Smooth muscle cell (in vitro differentiated cells): ENCODE measurements around the gene LHFPL4. TPM values are rescaled to one million over a fixed set of nuclear protein-coding genes. Genes with fewer than 3 reads are reported as not detected.
"Not testable (repeated sequence)": the region's sequence is repeated elsewhere in the genome, so short reads cannot be mapped to it uniquely, and the experiment has no call there.

Experiments
- DNase-seq: peaks from one replicate; lab custom pipeline; 2025; ENCODE audit not compliant: unreplicated experiment; lab: John Stamatoyannopoulos, UW
- H2AFZ ChIP-seq: fragments of 200-600 bp; sonication (generic); 2 replicates; pipeline ENCODE4 v1.6.0; 2016; ENCODE audit warnings: antibody characterized with exemption, low read depth, mild to moderate bottlenecking
- H3F3A ChIP-seq: fragments of 200-600 bp; sonication (generic); 2 replicates; pipeline ENCODE4 v1.6.0; 2017; ENCODE audit warnings: antibody characterized with exemption, low read depth
- H3K27ac ChIP-seq: fragments of 200-600 bp; sonication (generic); 2 replicates; pipeline ENCODE4 v1.5.1; 2016; ENCODE audit warnings: low read depth, mild to moderate bottlenecking
- H3K27me3 ChIP-seq: fragments of 200-600 bp; sonication (generic); 2 replicates; pipeline ENCODE4 v1.6.1; 2016; ENCODE audit warnings: low read depth, mild to moderate bottlenecking
- H3K36me3 ChIP-seq: fragments of 200-600 bp; sonication (generic); 2 replicates; pipeline ENCODE4 v1.5.1; 2016; ENCODE audit warnings: low read depth
- H3K4me1 ChIP-seq: fragments of 200-600 bp; sonication (generic); 2 replicates; pipeline ENCODE4 v1.5.1; 2016; ENCODE audit warnings: low read depth
- H3K4me2 ChIP-seq: fragments of 200-600 bp; sonication (generic); 2 replicates; pipeline ENCODE4 v1.6.0; 2016; ENCODE audit warnings: mild to moderate bottlenecking
- H3K4me3 ChIP-seq: fragments of 200-600 bp; sonication (generic); 2 replicates; pipeline ENCODE4 v1.5.1; 2016; ENCODE audit warnings: mild to moderate bottlenecking
- H3K79me2 ChIP-seq: fragments of 200-600 bp; sonication (generic); 2 replicates; pipeline ENCODE4 v1.6.0; 2016; ENCODE audit warnings: low read depth, mild to moderate bottlenecking
- H3K9ac ChIP-seq: fragments of 200-600 bp; sonication (generic); 2 replicates; pipeline ENCODE4 v1.6.0; 2016; ENCODE audit warnings: low read depth
- H3K9me3 ChIP-seq: fragments of 200-600 bp; sonication (generic); replicated peaks from 2 replicates; pipeline ENCODE4 v1.5.1; 2016; ENCODE audit warnings: low read depth
- H4K20me1 ChIP-seq: fragments of 200-600 bp; sonication (generic); 2 replicates; pipeline ENCODE4 v1.6.0; 2016; ENCODE audit warnings: low read depth
- WGBS: methylation state at CpG from one replicate; pipeline ENCODE4 v1.1.7; 2016; ENCODE audit warnings: low lambda C conversion rate; 5-methylcytosine and 5-hydroxymethylcytosine counted together
- polyA plus RNA-seq: library from polyadenylated mRNA; unstranded; fragments of >200 nt; fragmentation: Nextera tagmentation; extraction: Ambion mirVana; gene quantifications from 2 replicates; pipeline ENCODE4 v1.2.1, GENCODE V29; 2016
- total RNA-seq: library from RNA; depleted of rRNA; stranded (reverse); fragments of >200 nt; gene quantifications from 2 replicates; pipeline ENCODE4 v1.2.3, GENCODE V29; 2014
- TF ChIP-seq, protein P1 (sequence below): fragments of 200-600 bp; sonication (generic); IDR thresholded peaks from 2 replicates; pipeline ENCODE4 v1.5.1; 2017; ENCODE audit warnings: borderline replicate concordance, mild to moderate bottlenecking, antibody characterized with exemption; ENCODE audit not compliant: insufficient read depth, poor library complexity, severe bottlenecking

Gene LHFPL4
- total and polyA plus RNA-seq, 2 experiments from 2014 or later: 0.08 TPM; not detected in 1

DNA sequence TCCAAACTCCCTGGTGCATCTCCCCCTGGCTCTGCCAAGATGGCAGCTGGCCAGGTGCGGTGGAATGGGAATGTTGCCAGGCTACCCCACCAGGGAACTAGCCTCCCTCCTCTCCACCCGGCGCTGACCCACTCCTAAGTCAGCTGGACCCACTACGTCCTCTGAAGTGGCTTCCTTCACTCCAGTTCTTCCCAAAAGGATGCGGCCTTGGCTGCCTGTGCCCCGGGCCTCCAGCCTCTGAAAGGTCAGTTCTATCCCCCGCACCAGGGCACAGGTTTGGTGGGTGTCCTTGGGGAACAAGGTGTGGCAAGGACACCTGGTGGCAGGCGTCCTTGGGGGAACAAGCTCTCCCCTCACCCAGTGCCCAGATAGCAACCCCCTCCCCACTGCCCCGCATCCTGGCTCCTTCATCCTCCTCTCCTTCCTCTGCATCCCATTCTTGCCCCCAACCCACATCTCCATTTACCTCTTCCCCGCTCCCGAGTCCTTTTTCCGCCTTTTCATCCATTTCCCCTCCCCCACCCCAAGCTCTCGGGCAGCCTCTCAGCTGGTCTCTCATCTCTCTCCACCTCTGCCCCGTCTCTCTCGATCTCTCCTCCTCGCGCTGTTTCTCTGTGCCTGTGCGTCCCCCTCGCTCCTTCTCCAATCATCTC is 54.0 kb downstream of the LHFPL4 start:
- H4K20me1 ChIP-seq: no peaks in the 10 kb centered on the region
- H3K79me2 ChIP-seq: no peaks in the 10 kb centered on the region
- H3K9me3 ChIP-seq: no peaks in the 10 kb centered on the region
- WGBS: 59% methylated on average over 9 of the region's 19 CpGs
- no peaks in the 10 kb centered on the region for H3K36me3 ChIP-seq
- no peaks in the 10 kb centered on the region for H3F3A ChIP-seq
- H3K4me1 ChIP-seq: no peaks in the 10 kb centered on the region
- no peak overlapping the region for H3K9ac ChIP-seq
- DNase-seq: no peak
- peak overlapping the region; percentile 4 for H3K4me3 ChIP-seq
- H2AFZ ChIP-seq: no peak overlapping the region
- H3K27ac ChIP-seq: no peak overlapping the region
- peak overlapping the region; percentile 60 for H3K4me2 ChIP-seq
- TF ChIP-seq, protein P1, sequence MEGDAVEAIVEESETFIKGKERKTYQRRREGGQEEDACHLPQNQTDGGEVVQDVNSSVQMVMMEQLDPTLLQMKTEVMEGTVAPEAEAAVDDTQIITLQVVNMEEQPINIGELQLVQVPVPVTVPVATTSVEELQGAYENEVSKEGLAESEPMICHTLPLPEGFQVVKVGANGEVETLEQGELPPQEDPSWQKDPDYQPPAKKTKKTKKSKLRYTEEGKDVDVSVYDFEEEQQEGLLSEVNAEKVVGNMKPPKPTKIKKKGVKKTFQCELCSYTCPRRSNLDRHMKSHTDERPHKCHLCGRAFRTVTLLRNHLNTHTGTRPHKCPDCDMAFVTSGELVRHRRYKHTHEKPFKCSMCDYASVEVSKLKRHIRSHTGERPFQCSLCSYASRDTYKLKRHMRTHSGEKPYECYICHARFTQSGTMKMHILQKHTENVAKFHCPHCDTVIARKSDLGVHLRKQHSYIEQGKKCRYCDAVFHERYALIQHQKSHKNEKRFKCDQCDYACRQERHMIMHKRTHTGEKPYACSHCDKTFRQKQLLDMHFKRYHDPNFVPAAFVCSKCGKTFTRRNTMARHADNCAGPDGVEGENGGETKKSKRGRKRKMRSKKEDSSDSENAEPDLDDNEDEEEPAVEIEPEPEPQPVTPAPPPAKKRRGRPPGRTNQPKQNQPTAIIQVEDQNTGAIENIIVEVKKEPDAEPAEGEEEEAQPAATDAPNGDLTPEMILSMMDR: no peak
- H3K27me3 ChIP-seq: peaks cover 24% of the 10 kb centered on the region

DNA sequence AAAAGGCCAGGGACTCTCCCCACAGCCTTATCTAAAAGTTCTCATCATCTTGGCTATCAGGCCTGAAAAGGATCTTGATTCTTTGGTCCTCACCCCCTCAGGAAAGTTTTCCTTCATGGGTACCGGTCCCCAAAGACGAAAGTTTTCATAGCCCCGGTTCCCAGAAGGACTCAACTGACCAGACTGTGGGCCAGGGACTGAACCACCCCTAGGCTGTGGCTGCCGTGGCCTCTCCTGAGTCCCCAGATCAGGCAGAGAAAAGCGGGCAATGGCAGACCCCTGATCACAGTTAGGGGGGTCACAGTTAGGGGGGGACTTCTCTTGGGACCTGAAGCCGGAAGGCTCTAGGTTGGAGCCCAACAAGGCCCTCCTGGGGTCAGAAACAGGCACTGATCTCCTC is 54.8 kb downstream of the LHFPL4 start:
- H3K4me2 ChIP-seq: no peak overlapping the region
- no peaks in the 10 kb centered on the region for H3F3A ChIP-seq
- H3K4me3 ChIP-seq: no peak overlapping the region
- no peak overlapping the region for H2AFZ ChIP-seq
- no peaks in the 10 kb centered on the region for H3K4me1 ChIP-seq
- 95% methylated on average over 6 of the region's 6 CpGs for WGBS
- H3K9me3 ChIP-seq: no peaks in the 10 kb centered on the region
- DNase-seq: no peak
- TF ChIP-seq, protein P1: no peak
- H3K27ac ChIP-seq: no peak overlapping the region
- H3K36me3 ChIP-seq: no peaks in the 10 kb centered on the region
- no peaks in the 10 kb centered on the region for H4K20me1 ChIP-seq
- no peak overlapping the region for H3K9ac ChIP-seq
- H3K79me2 ChIP-seq: no peaks in the 10 kb centered on the region
- peaks cover 24% of the 10 kb centered on the region for H3K27me3 ChIP-seq

DNA sequence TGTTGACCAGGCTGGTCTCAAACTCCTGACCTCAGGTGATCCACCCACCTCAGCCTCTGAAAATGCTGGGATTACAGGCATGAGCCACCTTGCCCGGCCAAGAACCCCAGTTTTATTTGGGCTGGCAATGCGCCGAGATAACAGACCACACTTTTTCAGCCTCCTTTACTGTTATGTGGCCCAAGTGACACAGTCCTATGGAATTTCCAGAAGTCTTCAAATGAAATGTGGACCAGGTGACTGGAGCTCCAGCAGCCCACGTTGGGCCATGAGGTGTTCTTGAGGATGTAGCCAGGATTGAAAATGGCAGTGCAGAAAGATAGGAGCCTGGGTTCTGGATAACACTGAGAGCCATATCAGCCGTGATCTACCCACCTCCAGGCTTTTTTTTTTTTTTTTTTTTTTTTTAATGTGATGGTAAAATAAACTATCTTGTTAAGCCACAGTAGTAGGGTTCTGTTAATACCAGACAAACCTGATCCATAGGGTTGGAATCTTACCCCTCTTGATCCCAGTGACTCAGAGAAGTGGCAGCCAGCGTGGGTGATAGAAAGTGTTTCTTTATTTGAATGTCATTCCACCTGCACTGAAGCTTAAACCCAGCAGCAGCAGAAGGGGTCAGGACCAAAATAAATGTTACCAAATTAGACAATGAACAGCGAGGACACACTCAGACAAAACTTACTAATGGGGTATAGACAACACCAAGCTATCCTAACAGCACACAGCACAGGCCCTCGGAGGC is 55.6 kb downstream of the LHFPL4 start:
- H3K27me3 ChIP-seq: peaks cover 24% of the 10 kb centered on the region
- no peak overlapping the region for H3K27ac ChIP-seq
- H4K20me1 ChIP-seq: no peaks in the 10 kb centered on the region
- H3K36me3 ChIP-seq: no peaks in the 10 kb centered on the region
- TF ChIP-seq, protein P1: no peak
- 79% methylated on average over 8 of the region's 8 CpGs for WGBS
- no peaks in the 10 kb centered on the region for H3K79me2 ChIP-seq
- H3K9ac ChIP-seq: no peak overlapping the region
- H3K4me1 ChIP-seq: no peaks in the 10 kb centered on the region
- H3K4me2 ChIP-seq: no peak overlapping the region
- no peak overlapping the region for H2AFZ ChIP-seq
- H3K4me3 ChIP-seq: no peak overlapping the region
- no peaks in the 10 kb centered on the region for H3K9me3 ChIP-seq
- no peaks in the 10 kb centered on the region for H3F3A ChIP-seq
- DNase-seq: no peak

DNA sequence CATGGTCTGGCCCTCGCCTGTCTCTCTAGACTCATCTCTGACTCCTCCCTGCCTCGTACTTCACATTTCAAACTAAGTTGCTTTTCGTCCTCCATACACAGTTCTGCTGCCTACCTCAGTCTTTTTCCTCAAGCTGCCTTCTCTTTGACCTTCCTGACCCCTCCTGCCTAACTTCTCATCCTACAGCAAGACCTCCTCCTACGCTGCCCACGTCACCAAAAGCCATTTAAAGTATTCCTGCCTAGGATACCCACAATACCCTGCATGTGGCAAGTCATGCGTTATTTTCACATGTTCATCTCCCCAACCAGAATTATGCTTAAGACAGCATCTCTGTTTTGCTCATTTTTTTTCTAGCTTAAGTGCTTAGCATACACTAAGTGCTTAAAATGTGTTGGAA is 56.7 kb downstream of the LHFPL4 start:
- 84% methylated on average over 6 of the region's 6 CpGs for WGBS
- TF ChIP-seq, protein P1: no peak
- H3K27me3 ChIP-seq: peaks cover 24% of the 10 kb centered on the region
- H3K36me3 ChIP-seq: no peaks in the 10 kb centered on the region
- no peak overlapping the region for H3K4me2 ChIP-seq
- H3K9me3 ChIP-seq: no peaks in the 10 kb centered on the region
- H3K4me1 ChIP-seq: no peaks in the 10 kb centered on the region
- no peaks in the 10 kb centered on the region for H4K20me1 ChIP-seq
- no peak for DNase-seq
- H3K27ac ChIP-seq: no peak overlapping the region
- H3F3A ChIP-seq: no peaks in the 10 kb centered on the region
- no peak overlapping the region for H2AFZ ChIP-seq
- no peak overlapping the region for H3K4me3 ChIP-seq
- H3K9ac ChIP-seq: no peak overlapping the region
- no peaks in the 10 kb centered on the region for H3K79me2 ChIP-seq

DNA sequence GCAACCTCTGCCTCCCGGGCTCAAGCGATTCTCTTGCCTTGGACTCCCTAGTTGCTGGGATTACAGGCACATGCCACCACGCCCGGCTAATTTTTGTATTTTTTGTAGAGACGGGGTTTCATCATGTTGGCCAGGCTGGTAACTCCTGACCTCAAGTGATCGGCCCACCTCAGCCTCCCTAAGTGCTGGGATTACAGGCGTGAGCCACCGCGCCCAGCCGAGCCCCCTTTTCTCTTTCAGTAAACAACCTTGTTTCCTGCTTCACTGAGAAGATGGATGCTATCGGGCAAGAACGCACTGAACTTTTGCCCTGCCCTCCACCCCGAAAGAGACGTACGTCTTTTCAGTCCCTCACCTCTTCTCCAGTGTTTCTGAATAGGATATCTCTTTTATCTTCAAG is 59.6 kb downstream of the LHFPL4 start:
- H3K79me2 ChIP-seq, H3K4me3 ChIP-seq, H3K9me3 ChIP-seq, H2AFZ ChIP-seq, H3K4me2 ChIP-seq, H3K9ac ChIP-seq, H3K36me3 ChIP-seq, DNase-seq, H3K27me3 ChIP-seq, H3F3A ChIP-seq, H4K20me1 ChIP-seq, H3K27ac ChIP-seq, H3K4me1 ChIP-seq: not testable (repeated sequence)
- WGBS: 95% methylated on average over 15 of the region's 15 CpGs
